Progenitor cell of endocrine pancreas (in vitro differentiated cells): ENCODE measurements around the gene KLF18. TPM values are rescaled to one million over a fixed set of nuclear protein-coding genes. Genes with fewer than 3 reads are reported as not detected.

Experiments used
- DNase-seq: peaks from one replicate; pipeline ENCODE4 v3.0.0; 2021; ENCODE audit warnings: low spot score; ENCODE audit not compliant: unreplicated experiment
- H3K27ac Mint-ChIP-seq: 2 replicates; pipeline ENCODE4 v1.8.0; 2021; ENCODE audit warnings: mild to moderate bottlenecking, moderate library complexity, mixed read lengths
- H3K27me3 Mint-ChIP-seq: 2 replicates; pipeline ENCODE4 v1.8.0; 2021; ENCODE audit warnings: mixed read lengths
- H3K36me3 Mint-ChIP-seq: 2 replicates; pipeline ENCODE4 v1.8.0; 2022; ENCODE audit warnings: mixed read lengths; ENCODE audit not compliant: insufficient read depth
- H3K4me1 Mint-ChIP-seq: 2 replicates; pipeline ENCODE4 v1.8.0; 2021; ENCODE audit warnings: low read depth, mixed read lengths
- H3K4me3 Mint-ChIP-seq: 2 replicates; pipeline ENCODE4 v1.8.0; 2021; ENCODE audit warnings: low read depth, mild to moderate bottlenecking, moderate library complexity, mixed read lengths
- H3K9me3 Mint-ChIP-seq: 2 replicates; pipeline ENCODE4 v1.8.0; 2021; ENCODE audit warnings: low read depth, mixed read lengths
- total RNA-seq: library from RNA; stranded (reverse); gene quantifications from 2 replicates; pipeline ENCODE4 v1.2.1, GENCODE V29; 2021
- TF ChIP-seq, protein P1 (sequence below): fragments of 200-600 bp; sonication (generic); IDR thresholded peaks from one replicate; pipeline ENCODE4 v1.5.0; 2021; ENCODE audit warnings: antibody characterized with exemption, mild to moderate bottlenecking; ENCODE audit not compliant: unreplicated experiment

The KLF18 gene
- total RNA-seq, 1 donor from 2014 or later: not detected

DNA sequence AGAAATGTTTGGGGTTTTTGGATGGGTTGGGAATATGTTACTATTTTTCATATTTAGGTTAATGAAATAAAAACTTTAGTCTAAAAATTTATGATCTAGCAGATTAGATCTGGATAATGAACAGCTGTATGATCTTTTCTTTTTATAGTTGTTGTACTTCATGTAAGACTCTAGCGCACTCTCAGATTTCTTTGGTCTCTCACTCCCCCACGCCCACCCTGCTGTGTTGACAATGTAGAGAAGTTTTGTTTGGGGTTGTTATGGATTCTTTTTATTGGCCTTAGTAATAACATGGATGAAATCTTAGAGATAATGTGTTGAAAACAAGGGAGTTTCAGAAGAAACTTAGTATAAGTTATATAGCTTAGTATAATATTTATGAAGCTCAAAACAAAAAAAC is 5.5 kb downstream of the KLF18 start:
- Mint-ChIP-seq H3K36me3 (no peaks in the 10 kb centered on the region), H3K4me1 (no peaks in the 10 kb centered on the region)

DNA sequence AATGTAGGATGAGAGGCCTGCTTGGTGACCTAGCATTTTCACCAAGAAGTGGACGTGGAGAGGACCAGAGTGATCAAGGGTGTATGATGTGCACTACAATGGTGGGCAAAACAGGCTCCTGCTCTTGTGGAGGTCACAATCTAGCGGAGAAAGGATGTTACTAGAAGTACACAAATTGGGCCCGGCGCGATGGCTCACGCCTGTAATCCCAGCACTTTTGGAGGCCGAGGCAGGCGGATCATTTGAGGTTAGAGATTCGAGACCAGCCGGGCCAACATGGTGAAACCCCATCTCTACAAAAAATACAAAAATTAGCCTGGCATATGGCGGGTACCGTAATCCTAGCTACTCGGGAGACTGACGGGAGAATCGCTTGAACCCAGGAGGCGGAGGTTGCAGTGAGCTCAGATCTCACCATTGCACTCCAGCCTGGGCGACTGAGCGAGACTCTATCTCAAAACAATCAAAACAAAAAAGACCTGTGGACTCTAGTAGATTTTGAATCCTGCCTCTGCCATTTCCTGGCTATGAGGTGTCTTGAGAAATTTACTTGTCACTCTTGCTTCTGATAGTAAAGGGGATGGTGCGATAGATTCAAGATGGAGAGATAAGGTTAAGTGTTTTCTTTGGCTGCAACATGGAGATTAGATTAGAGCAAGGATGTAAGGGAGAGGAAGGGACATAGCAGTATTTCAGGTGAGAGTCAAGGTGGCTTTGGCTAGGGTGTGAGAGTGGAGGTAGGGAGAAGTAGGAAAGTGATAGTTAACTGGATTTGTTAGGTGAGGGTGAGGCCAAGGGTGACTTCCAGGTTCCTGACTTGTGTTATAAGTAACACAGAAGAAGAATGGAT is 7.1 kb downstream of the KLF18 start:
- no peak overlapping the region for H3K27ac Mint-ChIP-seq
- TF ChIP-seq, protein P1, sequence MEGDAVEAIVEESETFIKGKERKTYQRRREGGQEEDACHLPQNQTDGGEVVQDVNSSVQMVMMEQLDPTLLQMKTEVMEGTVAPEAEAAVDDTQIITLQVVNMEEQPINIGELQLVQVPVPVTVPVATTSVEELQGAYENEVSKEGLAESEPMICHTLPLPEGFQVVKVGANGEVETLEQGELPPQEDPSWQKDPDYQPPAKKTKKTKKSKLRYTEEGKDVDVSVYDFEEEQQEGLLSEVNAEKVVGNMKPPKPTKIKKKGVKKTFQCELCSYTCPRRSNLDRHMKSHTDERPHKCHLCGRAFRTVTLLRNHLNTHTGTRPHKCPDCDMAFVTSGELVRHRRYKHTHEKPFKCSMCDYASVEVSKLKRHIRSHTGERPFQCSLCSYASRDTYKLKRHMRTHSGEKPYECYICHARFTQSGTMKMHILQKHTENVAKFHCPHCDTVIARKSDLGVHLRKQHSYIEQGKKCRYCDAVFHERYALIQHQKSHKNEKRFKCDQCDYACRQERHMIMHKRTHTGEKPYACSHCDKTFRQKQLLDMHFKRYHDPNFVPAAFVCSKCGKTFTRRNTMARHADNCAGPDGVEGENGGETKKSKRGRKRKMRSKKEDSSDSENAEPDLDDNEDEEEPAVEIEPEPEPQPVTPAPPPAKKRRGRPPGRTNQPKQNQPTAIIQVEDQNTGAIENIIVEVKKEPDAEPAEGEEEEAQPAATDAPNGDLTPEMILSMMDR: no peak
- no peak for DNase-seq
- no peaks in the 10 kb centered on the region for H3K4me1 Mint-ChIP-seq
- H3K4me3 Mint-ChIP-seq: no peak overlapping the region
- no peaks in the 10 kb centered on the region for H3K9me3 Mint-ChIP-seq
- H3K27me3 Mint-ChIP-seq: peaks cover 20% of the 10 kb centered on the region
- H3K36me3 Mint-ChIP-seq: no peaks in the 10 kb centered on the region

More for the DNA sequence above, 5.5 kb downstream of the KLF18 start:
- peaks cover 17% of the 10 kb centered on the region for H3K27me3 Mint-ChIP-seq
- no peaks in the 10 kb centered on the region for H3K9me3 Mint-ChIP-seq
- H3K27ac Mint-ChIP-seq: no peak overlapping the region
- TF ChIP-seq, protein P1: no peak
- DNase-seq: no peak
- no peak overlapping the region for H3K4me3 Mint-ChIP-seq

DNA sequence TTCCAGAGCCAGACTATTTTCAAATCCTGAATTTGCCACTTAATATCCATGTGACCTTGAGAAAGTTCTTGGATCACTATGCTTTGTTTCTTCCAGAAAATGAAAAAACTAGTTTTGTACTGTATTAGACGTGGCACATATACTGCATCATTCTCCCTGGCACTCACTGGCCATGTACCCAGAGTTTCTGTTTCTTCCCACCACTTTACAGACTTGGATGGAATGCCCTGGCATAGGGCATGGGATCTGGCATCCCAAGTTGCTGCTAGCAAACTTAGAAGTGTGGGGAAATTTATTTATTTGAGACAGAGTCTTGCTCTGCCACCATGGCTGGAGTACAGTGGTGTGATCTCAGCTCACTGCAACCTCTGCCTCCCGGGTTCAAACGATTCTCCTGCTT is 10.0 kb downstream of the KLF18 start:
- H3K4me1 Mint-ChIP-seq: no peaks in the 10 kb centered on the region
- H3K27me3 Mint-ChIP-seq: peaks cover 18% of the 10 kb centered on the region
- DNase-seq: no peak
- no peaks in the 10 kb centered on the region for H3K36me3 Mint-ChIP-seq
- H3K4me3 Mint-ChIP-seq: no peak overlapping the region
- no peak overlapping the region for H3K27ac Mint-ChIP-seq
- H3K9me3 Mint-ChIP-seq: no peaks in the 10 kb centered on the region
- TF ChIP-seq, protein P1: no peak

DNA sequence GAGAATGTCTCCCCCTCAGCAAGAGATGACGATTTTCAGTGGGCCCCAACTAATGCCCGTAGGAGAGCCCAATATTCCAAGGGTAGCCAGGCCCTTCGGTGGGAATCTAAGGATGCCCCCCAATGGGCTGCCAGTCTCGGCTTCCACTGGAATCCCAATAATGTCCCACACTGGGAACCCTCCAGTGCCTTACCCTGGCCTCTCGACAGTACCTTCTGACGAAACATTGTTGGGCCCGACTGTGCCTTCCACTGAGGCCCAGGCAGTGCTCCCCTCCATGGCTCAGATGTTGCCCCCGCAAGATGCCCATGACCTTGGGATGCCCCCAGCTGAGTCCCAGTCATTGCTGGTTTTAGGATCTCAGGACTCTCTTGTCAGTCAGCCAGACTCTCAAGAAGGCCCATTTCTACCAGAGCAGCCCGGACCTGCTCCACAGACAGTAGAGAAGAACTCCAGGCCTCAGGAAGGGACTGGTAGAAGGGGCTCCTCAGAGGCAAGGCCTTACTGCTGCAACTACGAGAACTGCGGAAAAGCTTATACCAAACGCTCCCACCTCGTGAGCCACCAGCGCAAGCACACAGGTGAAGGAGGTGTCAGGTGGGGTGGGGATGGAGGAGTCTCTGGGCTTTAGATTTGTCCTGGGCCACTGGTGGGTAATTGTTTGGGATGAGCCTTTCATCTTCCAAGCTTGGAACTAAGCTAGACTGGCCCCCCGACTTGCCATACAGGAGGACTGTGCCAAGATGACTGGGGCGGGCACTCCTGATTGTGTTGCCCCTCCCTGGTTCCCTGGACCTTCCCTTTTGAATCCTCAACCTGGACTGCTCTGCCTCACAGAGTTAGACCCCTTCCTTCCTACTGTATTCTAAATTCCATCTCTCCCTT is 11.6 kb downstream of the KLF18 start:
- H3K27ac Mint-ChIP-seq: no peak overlapping the region
- H3K27me3 Mint-ChIP-seq: peaks cover 18% of the 10 kb centered on the region
- no peak for DNase-seq
- no peaks in the 10 kb centered on the region for H3K9me3 Mint-ChIP-seq
- H3K4me1 Mint-ChIP-seq: no peaks in the 10 kb centered on the region
- H3K36me3 Mint-ChIP-seq: no peaks in the 10 kb centered on the region
- TF ChIP-seq, protein P1: no peak
- H3K4me3 Mint-ChIP-seq: no peak overlapping the region

DNA sequence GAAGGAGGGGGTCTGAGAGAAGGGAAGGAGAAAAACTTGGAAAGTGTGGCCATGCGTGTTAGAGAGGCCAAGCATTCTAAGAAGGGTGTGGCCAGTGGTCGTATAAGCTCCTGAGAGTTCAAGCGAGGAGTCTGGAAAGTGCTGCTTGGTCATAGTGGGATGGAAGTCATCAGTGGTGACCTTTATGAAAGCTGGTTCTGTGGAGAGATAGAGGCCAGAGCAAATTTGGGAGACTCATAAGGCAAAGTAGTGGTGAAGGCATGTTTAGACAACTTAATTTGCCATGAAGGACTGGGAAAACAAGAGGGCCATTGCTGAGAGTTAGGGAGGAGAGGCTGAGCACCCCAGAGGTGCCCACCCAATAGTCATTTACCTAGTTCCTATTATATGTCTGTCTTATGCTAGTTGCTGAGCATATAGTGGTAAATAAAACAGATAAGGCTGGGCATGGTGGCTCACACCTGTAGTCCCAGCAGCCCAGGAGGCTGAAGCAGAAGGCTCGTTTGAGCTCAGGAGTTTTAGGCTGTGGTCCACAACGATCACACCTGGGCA is 21.0 kb downstream of the KLF18 start:
- Mint-ChIP-seq H3K27me3 (peaks cover 17% of the 10 kb centered on the region), H3K36me3 (no peaks in the 10 kb centered on the region), H3K27ac (no peak overlapping the region), H3K9me3 (no peaks in the 10 kb centered on the region), H3K4me3 (no peak overlapping the region), H3K4me1 (no peaks in the 10 kb centered on the region)
- TF ChIP-seq, protein P1: no peak
- no peak for DNase-seq
